HFF-Myc (cell line): ENCODE measurements around the gene ABCG1.

Source experiments
- DNase-seq: peaks from one replicate; pipeline ENCODE4 v3.0.0-alpha.2; 2011; ENCODE audit warnings: low read depth; ENCODE audit errors: extremely low read depth
- H3K4me3 ChIP-seq: replicated peaks from 2 replicates; pipeline ENCODE4 v1.5.1; 2011; ENCODE audit warnings: low read depth, mild to moderate bottlenecking, control low read depth, low read length
- CTCF ChIP-seq: IDR thresholded peaks from 2 replicates; pipeline ENCODE4 v1.5.1; 2012; ENCODE audit warnings: mild to moderate bottlenecking, low read depth, low read length, control low read depth; ENCODE audit errors: missing control alignments

The ABCG1 gene

GRCh38 chr21:42200906-42201614 lies 17.9 kb upstream of the ABCG1 start:
- TF ChIP-seq CTCF: no peak
- no peak for DNase-seq
- H3K4me3 ChIP-seq: no peak overlapping the region

GRCh38 chr21:42201615-42202161 lies 17.3 kb upstream of the ABCG1 start:
- no peak for DNase-seq
- H3K4me3 ChIP-seq: no peak overlapping the region
- no peak for TF ChIP-seq CTCF

GRCh38 chr21:42202321-42202720 lies 16.6 kb upstream of the ABCG1 start:
- DNase-seq: no peak
- H3K4me3 ChIP-seq: no peak overlapping the region
- TF ChIP-seq CTCF: no peak

GRCh38 chr21:42203321-42203720 lies 15.6 kb upstream of the ABCG1 start:
- no peak for DNase-seq
- TF ChIP-seq CTCF: no peak
- H3K4me3 ChIP-seq: no peak overlapping the region

GRCh38 chr21:42203936-42204335 lies 15.0 kb upstream of the ABCG1 start:
- no peak overlapping the region for H3K4me3 ChIP-seq
- no peak for TF ChIP-seq CTCF
- DNase-seq: no peak

GRCh38 chr21:42207426-42207825 lies 11.5 kb upstream of the ABCG1 start:
- DNase-seq: no peak
- no peak for TF ChIP-seq CTCF
- H3K4me3 ChIP-seq: no peak overlapping the region
